NCI-H1417 treated with DMSO at 0.1 percent for 48 hours (cell line): ENCODE results near the gene MLST8.

Experiments used
- DNase-seq: peaks from one replicate; lab custom pipeline; 2025; lab: John Stamatoyannopoulos, UW

Gene MLST8

DNA sequence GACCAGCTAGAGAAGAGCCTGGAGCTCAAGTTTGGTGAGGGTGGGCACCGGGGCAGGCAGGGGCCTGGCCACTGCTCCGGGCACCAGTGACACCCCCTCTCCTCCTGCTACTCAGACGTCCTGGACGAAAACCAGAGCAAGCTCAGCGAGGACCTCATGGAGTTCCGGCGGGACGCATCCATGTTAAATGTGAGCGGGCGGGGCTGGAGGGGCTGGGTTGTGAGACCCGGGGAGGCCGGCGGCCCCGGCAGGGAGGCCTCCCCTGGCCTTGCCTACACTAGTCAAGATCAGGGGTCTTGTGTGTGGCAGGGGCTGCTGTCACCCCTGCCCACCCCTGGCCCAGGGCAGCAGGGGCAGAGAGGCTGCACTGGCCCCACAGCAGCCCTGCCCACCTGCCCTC is 31.9 kb upstream of the MLST8 start:
- no peak for DNase-seq

GRCh38 chr16:2173916-2174315 is 31.3 kb upstream of the MLST8 start:
- no peak for DNase-seq

GRCh38 chr16:2174396-2175131 is 30.7 kb upstream of the MLST8 start:
- DNase-seq: no peak

- DNase-seq: no peak
Observed at GRCh38 chr16:2175454-2175853, 29.8 kb upstream of the MLST8 start.

- DNase-seq: no peak
Observed at GRCh38 chr16:2176047-2176446, 29.2 kb upstream of the MLST8 start.

DNA sequence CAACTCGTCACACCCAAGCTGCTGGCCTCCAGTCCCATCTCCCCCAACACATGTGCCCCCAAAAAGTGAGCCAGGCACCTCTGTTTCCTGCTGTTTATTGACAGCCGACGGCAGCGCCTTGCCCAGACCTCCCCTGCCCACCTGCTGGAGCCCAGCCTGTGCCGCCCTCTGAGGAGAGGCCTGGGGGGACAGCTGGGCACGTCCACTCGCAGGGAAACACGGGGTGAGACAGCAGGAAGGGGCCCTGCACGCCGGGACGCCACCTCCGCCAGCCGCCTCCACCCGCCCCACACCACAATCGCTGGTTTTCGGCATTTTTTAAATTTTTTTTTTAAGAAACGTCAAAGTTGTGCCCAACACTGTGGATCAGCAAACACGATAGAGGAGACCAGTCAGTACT is 28.2 kb upstream of the MLST8 start:
- DNase-seq: no peak

DNA sequence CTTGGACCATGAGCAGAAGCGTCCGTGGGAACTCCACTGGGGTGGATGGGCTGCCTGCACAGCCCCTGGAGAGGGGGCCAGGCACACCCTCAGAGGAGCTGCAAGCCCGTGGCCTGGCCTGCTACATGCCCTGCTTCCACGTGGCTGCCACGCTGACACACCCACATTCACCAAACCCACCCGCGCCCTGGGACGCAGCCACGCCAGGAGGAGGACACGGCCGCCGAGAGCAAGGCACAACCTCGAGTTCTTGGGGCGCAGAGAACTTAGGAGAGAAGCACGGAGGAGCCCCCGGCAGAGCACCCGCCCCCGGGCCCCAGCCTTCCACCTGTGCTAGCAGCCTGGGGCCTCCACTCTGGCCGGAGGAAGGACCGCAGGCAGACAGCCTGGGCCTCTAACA is 27.7 kb upstream of the MLST8 start:
- no peak for DNase-seq

DNA sequence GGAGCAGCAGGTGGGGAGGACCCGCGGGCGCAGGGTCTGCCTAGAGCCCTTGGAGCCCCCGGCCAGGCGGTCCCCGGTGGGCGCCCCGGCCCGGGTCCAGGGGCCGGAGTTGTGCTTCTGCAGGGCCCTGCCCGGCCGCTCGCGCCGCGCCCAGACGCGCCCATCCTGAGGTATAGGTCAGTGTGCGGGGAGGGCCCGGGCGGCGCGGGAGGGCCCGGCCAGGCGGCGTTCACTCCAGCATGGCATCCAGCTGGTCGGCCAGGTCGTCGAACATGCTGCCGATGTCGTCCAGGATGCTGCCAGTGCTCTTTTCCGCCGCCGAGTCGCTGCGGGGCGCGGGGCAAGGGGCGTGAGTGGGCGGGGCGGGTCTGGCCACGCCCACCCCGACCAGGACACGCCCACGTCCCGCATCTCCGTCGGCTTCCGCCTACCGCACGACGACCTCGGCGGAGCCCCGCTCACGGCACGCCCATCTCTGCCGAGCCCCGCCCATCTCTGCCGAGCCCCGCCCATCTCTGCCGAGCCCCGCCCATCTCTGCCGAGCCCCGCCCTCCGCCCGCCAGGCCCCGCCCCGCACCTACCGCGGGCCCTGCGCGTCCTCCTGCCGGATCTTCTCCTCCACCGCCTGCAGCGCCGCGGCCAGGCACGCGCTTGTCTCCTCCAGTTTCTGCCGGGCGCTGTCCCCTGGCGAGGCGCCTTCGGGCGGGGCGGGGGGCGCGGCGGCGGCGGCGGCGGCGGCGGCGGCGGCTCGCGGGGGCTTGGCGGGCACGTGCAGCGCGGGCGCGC is 26.7 kb upstream of the MLST8 start:
- no peak for DNase-seq

DNA sequence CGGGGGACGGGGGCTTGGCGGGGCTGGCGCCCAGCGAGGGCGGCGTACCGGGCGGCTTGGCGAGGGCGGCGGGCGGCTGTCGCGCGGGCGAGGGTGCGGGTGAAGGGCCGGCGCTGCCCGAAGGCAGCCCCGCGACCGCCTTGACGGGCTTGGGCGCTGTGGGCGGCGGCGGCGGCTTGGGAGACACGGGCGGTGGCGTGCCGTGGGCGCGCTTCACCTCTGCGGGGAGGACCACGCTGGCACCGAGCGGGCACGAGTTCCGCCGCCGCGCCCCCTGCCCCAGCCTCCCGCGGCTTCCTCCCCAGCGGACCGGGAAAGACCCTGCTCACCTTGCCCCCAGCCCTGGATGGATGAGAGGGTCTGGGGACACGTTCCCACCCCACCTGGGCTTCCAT is 26.1 kb upstream of the MLST8 start:
- DNase-seq: no peak

DNA sequence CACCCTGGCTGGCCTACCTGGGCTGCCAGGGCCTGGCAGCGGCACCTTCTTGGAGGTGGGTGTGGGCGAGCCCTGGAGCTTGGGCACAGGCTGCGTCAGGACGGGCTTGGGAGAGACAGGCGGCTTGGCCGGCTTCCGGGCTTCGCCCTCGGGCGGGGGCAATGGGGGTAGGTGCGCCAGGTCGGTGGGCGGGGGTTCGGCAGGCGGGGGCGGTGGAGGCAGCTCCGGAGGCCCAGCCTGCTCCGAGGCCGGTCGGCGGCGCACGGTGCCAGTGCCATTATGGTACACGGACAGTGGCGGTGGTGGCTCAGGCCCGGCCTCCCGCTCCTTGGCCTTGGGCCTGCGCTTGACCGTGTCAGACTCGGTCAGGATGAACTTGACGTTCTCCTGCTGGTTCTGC is 25.7 kb upstream of the MLST8 start:
- DNase-seq: no peak

DNA sequence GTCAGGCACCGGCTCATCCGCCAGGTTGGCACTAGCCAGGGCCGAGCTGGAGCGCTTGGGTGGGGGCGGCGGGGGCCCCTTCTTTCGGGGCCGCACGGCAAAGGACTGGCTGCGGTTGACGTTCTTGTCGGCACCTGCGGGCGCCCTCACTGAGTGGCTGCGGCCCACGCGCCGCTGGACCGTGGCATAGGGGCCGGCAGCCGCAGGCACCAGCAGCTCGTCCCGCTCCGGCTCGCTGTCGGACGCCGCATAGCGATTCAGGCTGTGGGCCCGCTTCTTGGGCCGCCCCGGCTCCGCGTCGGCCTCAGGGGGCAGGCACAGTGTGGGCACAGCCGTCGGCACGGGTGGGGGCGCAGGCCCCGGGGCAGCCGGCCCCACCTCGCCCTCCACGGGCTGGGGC is 24.8 kb upstream of the MLST8 start:
- DNase-seq: no peak

DNA sequence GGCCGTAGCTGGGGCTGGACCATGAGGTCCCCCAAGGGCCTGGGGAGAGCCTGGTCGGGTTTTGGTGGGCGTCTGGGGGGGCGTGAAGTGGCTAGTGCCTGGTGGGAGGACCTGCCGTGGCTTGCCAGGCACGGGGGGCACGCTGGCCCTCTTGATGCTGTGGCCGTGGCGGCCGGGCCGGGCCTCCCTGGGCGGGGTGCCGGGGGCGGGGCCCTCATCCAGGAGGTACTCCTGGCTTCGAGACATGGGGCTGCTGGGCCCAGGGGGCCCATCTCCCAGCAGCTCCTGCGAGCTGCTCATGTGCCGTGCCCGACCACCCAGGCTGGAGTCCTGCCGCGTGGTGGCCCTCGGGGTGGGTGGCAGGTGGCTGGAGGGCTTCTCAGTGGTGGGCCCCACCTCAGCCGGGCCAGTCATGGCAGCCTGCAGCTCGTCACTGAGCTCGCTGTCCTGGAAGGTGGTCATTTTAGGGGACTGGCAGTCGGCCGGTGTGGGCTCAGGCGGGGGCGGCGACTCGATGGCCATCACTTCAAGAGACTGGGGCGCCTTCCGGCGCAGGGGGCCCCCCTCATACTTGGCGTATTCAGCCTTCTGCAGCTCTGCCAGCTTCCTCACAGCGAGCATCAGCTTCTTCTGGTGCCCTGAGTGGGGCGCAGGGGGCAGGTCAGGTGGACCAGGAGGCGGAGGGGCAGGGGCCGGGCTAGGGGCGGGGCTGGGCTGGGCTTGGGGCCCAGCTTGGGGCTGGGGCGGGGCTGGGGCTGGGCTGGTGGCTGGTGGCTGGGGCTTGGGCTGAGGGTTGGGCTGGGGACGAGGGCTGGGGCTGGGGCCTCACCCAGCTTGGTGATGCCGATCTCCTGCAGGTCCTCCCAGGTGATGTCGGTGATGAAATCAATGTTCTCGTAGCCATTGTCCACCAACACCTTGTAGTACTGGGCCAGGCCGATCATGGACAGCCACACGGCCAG is 24.0 kb upstream of the MLST8 start:
- DNase-seq: no peak

DNA sequence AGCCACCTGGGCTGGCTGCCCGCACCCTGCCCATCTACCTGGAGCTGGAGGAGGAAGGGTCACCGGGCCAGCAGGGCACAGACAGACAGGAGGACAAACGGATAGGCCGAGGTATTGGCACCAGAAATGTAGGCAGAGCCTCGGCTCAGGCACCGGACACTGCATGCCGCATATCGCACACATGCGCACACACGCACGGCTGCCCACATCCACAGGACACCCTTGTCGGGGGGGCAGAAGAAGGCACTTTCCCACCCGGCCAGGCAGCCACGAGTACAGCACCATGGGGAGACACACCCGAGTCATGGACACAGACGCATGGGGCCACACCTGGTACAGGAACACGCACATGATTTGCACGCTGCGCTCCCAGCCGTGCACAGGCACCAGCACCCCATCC is 23.3 kb upstream of the MLST8 start:
- no peak for DNase-seq

DNA sequence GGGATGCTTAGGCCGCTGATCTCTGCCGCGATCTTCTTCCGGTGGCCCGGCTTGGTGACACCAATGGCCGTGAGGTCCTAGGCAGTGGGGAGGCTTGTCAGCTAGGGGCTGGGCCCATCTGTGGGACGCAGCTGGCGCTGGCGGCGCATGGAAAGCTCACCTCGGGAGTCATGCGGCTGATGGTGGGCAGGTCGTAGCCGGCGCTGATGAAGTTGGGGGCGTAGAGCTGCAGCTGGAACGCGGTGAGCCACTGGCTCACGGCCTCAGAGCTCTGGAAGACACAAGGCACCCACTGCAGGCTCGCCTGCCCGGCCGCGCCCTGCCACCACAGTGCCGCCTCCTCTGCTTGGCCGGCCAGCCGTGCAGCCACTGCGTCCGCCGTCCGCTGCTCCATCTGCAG is 21.6 kb upstream of the MLST8 start:
- DNase-seq: no peak

- DNase-seq: no peak
Observed at GRCh38 chr16:2184346-2184745, 20.9 kb upstream of the MLST8 start.

DNA sequence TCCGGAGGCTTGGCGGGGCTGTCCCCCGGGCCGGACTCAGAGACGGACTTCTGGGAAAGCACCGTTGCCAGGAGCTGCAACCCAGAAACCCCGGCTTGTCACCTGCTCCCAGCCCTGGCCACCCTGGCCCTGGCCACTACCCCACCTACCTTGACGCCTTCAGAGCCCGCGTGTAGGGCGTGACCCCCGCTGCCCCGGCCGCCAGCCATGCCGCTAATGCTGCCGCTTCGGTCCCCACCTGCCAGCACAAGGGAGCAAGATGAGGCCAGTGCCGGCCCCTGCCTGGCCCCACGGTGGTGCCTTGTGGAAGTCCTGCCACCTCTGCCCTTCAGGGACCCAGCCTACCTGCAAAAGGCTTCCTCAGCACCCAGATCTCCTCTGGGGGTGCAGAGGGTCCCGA is 20.3 kb upstream of the MLST8 start:
- no peak for DNase-seq

GRCh38 chr16:2186064-2186463 is 19.2 kb upstream of the MLST8 start:
- no peak for DNase-seq

DNA sequence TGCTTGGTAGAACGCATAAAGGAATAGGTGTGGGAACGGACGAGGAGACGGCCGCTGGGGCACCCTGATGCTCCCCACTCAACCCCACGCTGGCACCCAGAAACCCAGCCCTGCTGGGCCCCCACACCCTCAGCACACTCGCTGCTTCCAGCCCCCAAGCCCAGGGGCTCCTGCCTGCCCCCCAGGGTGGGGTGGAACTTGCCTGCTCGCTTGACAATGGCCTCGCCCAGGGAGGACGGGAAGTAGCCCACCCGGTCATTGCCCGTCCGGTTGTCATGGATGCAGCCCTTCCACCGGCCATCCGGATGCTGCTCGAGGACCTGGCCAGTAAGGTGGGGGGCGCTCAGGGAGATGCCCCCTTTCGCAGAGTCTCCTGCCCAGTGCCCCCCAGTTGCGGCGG is 18.7 kb upstream of the MLST8 start:
- DNase-seq: no peak

DNA sequence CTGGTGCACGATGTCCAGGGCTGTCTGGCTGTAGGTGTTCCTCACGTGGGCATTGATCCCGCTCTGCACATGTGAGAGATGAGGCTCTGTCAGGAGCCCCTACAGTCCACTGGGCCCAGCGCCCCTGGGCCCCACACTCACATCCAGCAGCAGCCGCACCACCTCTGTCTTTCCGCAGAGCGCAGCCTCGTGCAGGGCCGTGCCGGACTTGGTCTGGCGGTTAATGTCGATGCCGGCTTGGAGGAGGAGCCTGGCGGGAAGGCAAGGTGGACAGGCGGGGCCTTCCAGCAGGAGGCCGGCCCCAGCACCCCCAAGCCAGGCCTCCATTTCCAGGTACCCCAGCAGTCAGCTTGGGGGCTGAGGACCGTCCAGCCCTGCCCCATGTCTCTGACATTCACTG is 18.0 kb upstream of the MLST8 start:
- no peak for DNase-seq

DNA sequence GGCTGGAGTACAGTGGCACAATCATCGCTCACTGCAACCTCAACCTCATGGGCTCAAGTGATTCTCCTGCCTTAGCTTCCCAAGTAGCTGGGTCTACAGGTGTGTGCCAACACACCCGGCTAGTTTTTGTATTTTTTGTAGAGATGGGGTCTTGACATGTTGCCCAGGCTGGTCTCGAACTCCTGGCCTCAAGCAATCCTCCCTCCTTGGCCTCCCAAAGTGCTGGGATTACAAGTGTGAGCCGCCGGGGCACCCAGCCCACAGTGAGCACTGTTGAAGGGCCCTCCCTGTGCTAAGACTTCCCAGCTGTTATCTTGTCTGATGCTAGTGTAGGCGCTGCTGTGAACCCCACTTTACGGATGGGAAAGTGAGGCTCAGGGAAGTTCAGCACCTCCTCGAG is 16.9 kb upstream of the MLST8 start:
- no peak for DNase-seq

DNA sequence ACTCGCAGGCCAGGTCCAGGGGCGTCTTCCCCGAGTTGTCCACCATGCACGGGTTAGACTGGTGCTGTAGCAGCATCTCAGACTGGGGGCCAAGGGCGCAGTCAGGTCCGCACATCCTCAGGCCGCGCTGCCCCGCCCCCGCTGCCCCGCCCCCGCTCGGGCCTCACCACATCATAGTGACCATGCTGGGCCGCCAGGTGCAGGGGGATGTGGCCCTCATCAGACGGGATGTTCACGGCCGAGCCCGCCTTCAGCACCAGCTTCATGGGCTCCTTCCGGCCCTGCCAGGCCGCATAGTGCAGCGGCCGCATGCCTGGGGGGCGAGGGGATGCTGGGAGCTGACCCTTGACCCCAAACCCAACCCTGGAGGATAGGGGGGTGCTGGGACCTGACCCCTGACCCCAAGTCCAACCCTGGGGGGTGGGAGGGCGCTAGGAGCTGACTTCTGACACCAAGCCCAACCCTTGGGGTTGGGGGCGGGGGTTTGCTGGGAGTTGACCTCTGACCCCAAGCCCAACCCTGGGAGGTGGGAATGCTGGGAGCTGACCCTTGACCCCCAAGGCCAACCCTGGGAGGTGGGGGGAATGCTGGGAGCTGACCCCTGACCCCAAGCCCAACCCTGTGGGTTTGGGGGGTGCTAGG is 15.9 kb upstream of the MLST8 start:
- no peak for DNase-seq

DNA sequence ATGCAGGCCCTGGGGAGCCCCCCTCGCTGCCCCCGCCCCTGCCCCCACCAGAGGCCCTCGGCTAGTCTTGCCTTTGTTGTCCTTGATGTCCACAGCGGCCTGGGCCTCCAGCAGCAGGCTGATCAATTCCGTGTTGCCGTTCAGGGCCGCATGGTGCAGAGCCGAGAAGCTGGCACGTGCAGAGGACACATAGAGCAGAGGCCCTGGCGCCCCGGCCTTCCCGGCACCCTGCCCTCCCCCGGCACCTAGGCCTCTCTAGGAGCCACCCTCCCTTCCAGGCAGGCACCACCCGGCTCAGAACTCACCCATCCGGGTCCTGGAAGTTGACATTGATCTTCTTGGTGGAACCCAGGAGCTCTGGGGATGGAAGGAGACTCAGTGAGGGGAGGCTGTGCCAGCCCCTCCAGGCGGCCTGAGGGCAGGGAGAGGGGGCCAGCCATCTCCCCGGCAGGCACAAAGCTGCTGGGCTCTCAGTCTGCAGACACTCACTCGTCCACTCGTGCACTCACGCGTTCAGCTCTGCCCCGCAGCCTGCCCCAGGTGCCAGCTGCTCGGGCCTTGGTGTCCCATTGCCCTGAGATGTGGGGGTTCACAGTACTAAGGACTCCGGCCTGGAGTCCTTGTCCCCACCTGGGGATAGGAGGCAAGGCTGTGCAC is 15.1 kb upstream of the MLST8 start:
- no peak for DNase-seq
